GM23338 (cell line): ENCODE results near the gene CTNNBIP1. TPM values are rescaled to one million over a fixed set of nuclear protein-coding genes. Genes with fewer than 3 reads are reported as not detected.

Source experiments
- ATAC-seq: fragments of 200-7000 bp; cut with Tn5 transposase; 3 replicates; pipeline ENCODE4 v1.9.1; 2020
- DNase-seq: peaks from one replicate; pipeline ENCODE4 v3.0.0-alpha.2; 2015; ENCODE audit warnings: low spot score
- H2AFZ ChIP-seq: fragments of 200-600 bp; sonication (generic); 2 replicates; pipeline ENCODE4 v1.8.0; 2016; ENCODE audit warnings: antibody characterized with exemption, mild to moderate bottlenecking, moderate library complexity
- H3F3A ChIP-seq: fragments of 200-600 bp; sonication (generic); replicated peaks from 2 replicates; pipeline ENCODE4 v1.8.0; 2017; ENCODE audit warnings: antibody characterized with exemption, mixed run types, low read depth
- H3K27ac ChIP-seq: fragments of 200-600 bp; sonication (generic); 2 replicates; pipeline ENCODE4 v1.6.1; 2016; ENCODE audit warnings: low read depth
- H3K27me3 ChIP-seq: fragments of 200-600 bp; sonication (generic); 2 replicates; pipeline ENCODE4 v1.8.0; 2016; ENCODE audit warnings: mild to moderate bottlenecking, mixed run types, moderate library complexity; ENCODE audit not compliant: insufficient read depth
- H3K36me3 ChIP-seq: fragments of 200-600 bp; sonication (generic); 2 replicates; pipeline ENCODE4 v1.8.0; 2016; ENCODE audit warnings: mild to moderate bottlenecking; ENCODE audit not compliant: insufficient read depth
- H3K4me1 ChIP-seq: fragments of 200-600 bp; sonication (generic); 2 replicates; pipeline ENCODE4 v1.8.0; 2016; ENCODE audit warnings: mild to moderate bottlenecking, moderate library complexity; ENCODE audit not compliant: insufficient read depth
- H3K4me2 ChIP-seq: fragments of 200-600 bp; sonication (generic); 2 replicates; pipeline ENCODE4 v1.7.1; 2017; ENCODE audit warnings: mixed run types
- H3K4me3 ChIP-seq: fragments of 200-600 bp; sonication (generic); 2 replicates; pipeline ENCODE4 v1.6.1; 2016; ENCODE audit warnings: mixed run types
- H3K79me2 ChIP-seq: fragments of 200-600 bp; sonication (generic); replicated peaks from 2 replicates; pipeline ENCODE4 v1.8.0; 2017; ENCODE audit warnings: mild to moderate bottlenecking; ENCODE audit not compliant: insufficient read depth
- H3K9me2 ChIP-seq: fragments of 200-600 bp; sonication (generic); 2 replicates; pipeline ENCODE4 v1.8.0; 2017; ENCODE audit not compliant: insufficient read depth
- H4K20me1 ChIP-seq: fragments of 200-600 bp; sonication (generic); replicated peaks from 2 replicates; pipeline ENCODE4 v1.8.0; 2017; ENCODE audit warnings: mild to moderate bottlenecking; ENCODE audit not compliant: insufficient read depth
- H3K27ac Mint-ChIP-seq: 2 replicates; pipeline ENCODE4 v1.8.0; 2020; ENCODE audit warnings: inconsistent platforms, mild to moderate bottlenecking, moderate library complexity, mixed read lengths
- H3K27me3 Mint-ChIP-seq: 3 replicates; pipeline ENCODE4 v1.8.0; 2022; ENCODE audit warnings: low read depth, mild to moderate bottlenecking, moderate library complexity, mixed read lengths, inconsistent platforms; ENCODE audit not compliant: insufficient read depth, poor library complexity
- H3K36me3 Mint-ChIP-seq: 3 replicates; pipeline ENCODE4 v1.8.0; 2021; ENCODE audit warnings: low read depth, mild to moderate bottlenecking, inconsistent platforms, moderate library complexity, mixed read lengths
- H3K4me1 Mint-ChIP-seq: 3 replicates; pipeline ENCODE4 v1.8.0; 2020; ENCODE audit warnings: mild to moderate bottlenecking, inconsistent platforms, mixed read lengths
- H3K4me3 Mint-ChIP-seq: 3 replicates; pipeline ENCODE4 v1.8.0; 2021; ENCODE audit warnings: moderate library complexity, mild to moderate bottlenecking, inconsistent platforms, mixed read lengths
- H3K9me3 Mint-ChIP-seq: 3 replicates; pipeline ENCODE4 v1.8.0; 2020; ENCODE audit warnings: moderate library complexity, mild to moderate bottlenecking, inconsistent platforms, mixed read lengths
- CREB1 ChIP-seq: fragments of 250-450 bp; sonication (Bioruptor Pico); IDR thresholded peaks from 2 replicates; pipeline ENCODE4 v1.5.0; 2020; ENCODE audit warnings: low read depth, mild to moderate bottlenecking, moderate library complexity
- CTCF ChIP-seq, 2 experiments: fragments of 200-600 bp in 1 of 2; sonication (generic) in 1 of 2; conservative IDR thresholded peaks; 2 replicates each; pipeline versions ENCODE4 v1.5.1 to v1.6.1; 2016 to 2017; ENCODE audit warnings: antibody characterized with exemption in 2 of 2, low read depth in 2 of 2, mild to moderate bottlenecking in 2 of 2, moderate library complexity in 1 of 2
- EZH2phosphoT487 ChIP-seq: fragments of 200-600 bp; sonication (generic); IDR thresholded peaks from one replicate; pipeline ENCODE4 v1.8.1; 2018; ENCODE audit warnings: antibody characterized with exemption; ENCODE audit not compliant: unreplicated experiment
- JUNB ChIP-seq: IDR thresholded peaks from one replicate; pipeline ENCODE4 v1.6.1; 2016; ENCODE audit warnings: antibody characterized with exemption; ENCODE audit not compliant: unreplicated experiment
- STAT1 ChIP-seq: IDR thresholded peaks from one replicate; pipeline ENCODE4 v1.6.1; 2016; ENCODE audit warnings: antibody characterized with exemption; ENCODE audit not compliant: unreplicated experiment
- ZNF331 ChIP-seq: fragments of 250-450 bp; sonication (Bioruptor Pico); IDR thresholded peaks from 2 replicates; pipeline ENCODE4 v1.5.0; 2020; ENCODE audit warnings: low read depth, mild to moderate bottlenecking, moderate library complexity
- ZNF462 ChIP-seq: fragments of 250-450 bp; sonication (Bioruptor Pico); IDR thresholded peaks from 2 replicates; pipeline ENCODE4 v1.5.0; 2020; ENCODE audit warnings: mild to moderate bottlenecking, moderate library complexity
- polyA plus RNA-seq: library from polyadenylated mRNA; unstranded; fragments of >200 nt; fragmentation: Nextera tagmentation; extraction: Ambion mirVana; gene quantifications from 2 replicates; pipeline ENCODE4 v1.2.1, GENCODE V29; 2016
- total RNA-seq: library from RNA; depleted of rRNA; stranded (reverse); fragments of >200 nt; shearing (Covaris generic); gene quantifications from 2 replicates; pipeline ENCODE4 v1.2.3, GENCODE V29; 2014

CTNNBIP1 gene
- total and polyA plus RNA-seq, 2 experiments from 2014 or later, result 30.3 to 55.1 TPM

- H3K36me3 Mint-ChIP-seq, result peaks cover 9% of the 10 kb centered on the region; the same call in 2 of the 3 replicates
- TF ChIP-seq EZH2phosphoT487 (no peak), JUNB (no peak), STAT1 (no peak), ZNF331 (no peak), CREB1 (CRISPR knock-in tag) (no peak), ZNF462 (no peak), CTCF (conservative IDR thresholded peaks at IDR 0.05; ENCODE audit: low read depth in 2 of 2) (no peak)
- H2AFZ ChIP-seq, result no peak overlapping the region
- no peaks in the 10 kb centered on the region for H3K9me3 Mint-ChIP-seq
- no peak overlapping the region; the same call in 1 of the 2 replicates for H3K27ac Mint-ChIP-seq
- H3K4me1 Mint-ChIP-seq, result peaks cover 25% of the 10 kb centered on the region
- H3F3A ChIP-seq, result no peaks in the 10 kb centered on the region; the same call in 1 of the 2 replicates
- no peaks in the 10 kb centered on the region; the same call in 1 of the 2 replicates for H4K20me1 ChIP-seq
- H3K27me3 ChIP-seq, result no peaks in the 10 kb centered on the region
- no peak overlapping the region for H3K4me3 ChIP-seq
- H3K9me2 ChIP-seq, result no peaks in the 10 kb centered on the region
- H3K79me2 ChIP-seq, result no peaks in the 10 kb centered on the region
- H3K4me2 ChIP-seq, result no peak overlapping the region
- DNase-seq, result no peak
- H3K4me3 Mint-ChIP-seq, result no peak overlapping the region
- no peak overlapping the region for H3K27ac ChIP-seq
- peaks cover 12% of the 10 kb centered on the region for H3K27me3 Mint-ChIP-seq
- no peak for ATAC-seq
- H3K4me1 ChIP-seq, result no peaks in the 10 kb centered on the region
- no peaks in the 10 kb centered on the region; the same call in 1 of the 2 replicates for H3K36me3 ChIP-seq
Measured at GRCh38 chr1:9884805-9885204, 25.3 kb downstream of the CTNNBIP1 start.
